Inflammatory macrophage treated with lipopolysaccharide for 1 hour (primary cell): ENCODE data around the gene NBEAL2.

Experiments
- DNase-seq, 2 donors: peaks; one replicate each; pipeline ENCODE4 v3.0.0-alpha.2; 2020 to 2022

Gene NBEAL2

GRCh38 chr3:46943237-46944187 lies 36.0 kb upstream of the NBEAL2 start:
- no peak for DNase-seq

DNA sequence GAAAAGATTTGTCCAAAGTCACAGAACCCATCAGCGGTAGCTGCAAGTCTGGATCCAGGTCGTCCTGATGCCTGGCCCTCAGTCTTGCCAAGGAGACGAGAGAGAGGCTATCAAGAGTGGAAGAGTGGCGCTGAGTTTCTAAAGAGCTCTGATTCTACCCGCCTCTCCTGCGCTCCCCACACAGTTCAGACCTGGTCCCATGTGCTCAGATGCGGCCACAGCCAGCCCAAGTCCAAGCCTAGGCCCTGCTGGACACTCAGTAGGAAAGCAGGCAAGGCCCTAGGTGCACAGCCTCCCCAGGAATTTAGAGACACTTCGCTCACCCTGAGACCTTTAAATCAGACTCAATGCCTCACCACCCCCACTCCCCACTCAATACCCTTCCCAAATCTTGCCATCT lies 35.3 kb upstream of the NBEAL2 start:
- DNase-seq, result no peak

GRCh38 chr3:46946416-46946815 lies 33.0 kb upstream of the NBEAL2 start:
- DNase-seq, result peak in 1 of 2 donors; percentile 39

GRCh38 chr3:46946856-46947545 lies 32.5 kb upstream of the NBEAL2 start:
- no peak for DNase-seq

DNA sequence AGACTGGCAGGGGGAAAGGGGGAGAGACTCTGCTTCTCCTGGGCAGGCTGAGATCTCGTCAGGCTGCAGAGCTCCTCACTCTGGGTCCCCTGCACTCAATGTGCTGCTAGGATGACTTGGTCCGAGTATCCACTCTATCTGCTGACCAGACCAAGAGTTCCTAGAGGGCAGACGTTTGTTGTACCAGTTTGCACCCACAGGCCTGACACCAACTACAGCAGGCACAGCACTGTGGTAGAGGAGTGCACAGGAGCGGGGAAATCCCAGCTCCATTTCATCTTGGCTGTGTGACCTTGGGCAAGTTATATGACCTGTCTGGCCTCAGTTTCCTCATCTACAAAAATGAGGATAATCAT lies 31.9 kb upstream of the NBEAL2 start:
- DNase-seq, result no peak

DNA sequence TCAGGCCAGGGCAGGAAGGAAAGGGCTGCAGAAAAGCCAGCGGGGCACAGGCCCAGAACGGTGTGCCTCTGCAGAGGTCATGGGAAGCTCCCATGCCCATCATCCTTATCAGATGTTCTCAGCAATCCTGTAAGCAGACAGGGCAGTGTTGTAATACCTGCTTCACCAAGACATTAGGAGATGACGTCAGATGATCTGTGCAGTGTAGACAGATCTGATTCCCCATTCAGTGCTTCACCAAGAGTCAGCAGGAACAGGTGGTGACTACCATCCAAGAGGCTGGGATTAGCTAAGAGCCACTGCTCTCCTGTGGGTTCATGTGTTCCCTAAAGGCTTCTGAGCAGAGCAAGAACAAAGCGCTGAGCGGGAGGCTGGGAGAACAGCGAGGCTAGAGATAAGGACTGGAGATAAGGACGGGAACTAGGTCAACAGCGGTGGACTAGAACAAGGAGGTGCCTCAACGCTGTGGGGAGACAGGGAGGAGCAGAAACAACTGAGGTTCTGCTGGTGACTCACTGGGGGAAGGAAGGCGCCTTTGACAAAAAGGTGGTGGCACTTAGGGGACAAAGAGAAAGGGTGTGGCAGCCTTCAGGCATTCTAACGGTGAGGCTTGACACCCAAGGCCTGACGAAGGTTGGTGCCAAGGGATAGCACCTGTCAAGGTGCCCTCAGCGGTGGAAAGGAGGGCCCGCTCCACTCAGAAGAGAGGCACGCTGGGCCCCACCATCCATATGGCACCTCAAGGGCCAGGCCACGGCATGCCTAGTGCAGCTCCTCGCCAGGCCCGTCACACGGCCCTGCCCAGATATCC lies 31.3 kb upstream of the NBEAL2 start:
- DNase-seq, result peak; percentile 58 to 93

GRCh38 chr3:46948830-46949671 lies 30.4 kb upstream of the NBEAL2 start:
- DNase-seq, result peak; percentile 81 to 90

DNA sequence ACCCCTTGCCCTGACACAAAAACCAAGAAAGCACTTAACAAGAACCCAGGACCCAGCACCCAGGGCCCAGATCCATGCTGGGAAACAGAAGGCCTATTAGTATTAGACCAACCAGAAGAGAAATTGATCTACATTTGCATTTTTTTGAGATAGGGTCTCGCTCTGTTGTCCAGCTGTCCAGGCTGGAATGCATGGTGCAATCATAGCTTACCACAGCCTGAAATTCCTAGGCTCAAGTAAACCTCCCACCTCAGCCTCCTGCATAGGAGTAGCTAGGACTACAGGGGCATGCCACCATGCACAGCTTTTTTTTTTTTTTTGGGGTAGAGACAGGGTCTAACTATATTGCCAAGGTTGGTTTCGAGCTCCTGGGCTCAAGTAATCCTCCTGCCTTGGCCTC lies 29.3 kb upstream of the NBEAL2 start:
- DNase-seq, result no peak

DNA sequence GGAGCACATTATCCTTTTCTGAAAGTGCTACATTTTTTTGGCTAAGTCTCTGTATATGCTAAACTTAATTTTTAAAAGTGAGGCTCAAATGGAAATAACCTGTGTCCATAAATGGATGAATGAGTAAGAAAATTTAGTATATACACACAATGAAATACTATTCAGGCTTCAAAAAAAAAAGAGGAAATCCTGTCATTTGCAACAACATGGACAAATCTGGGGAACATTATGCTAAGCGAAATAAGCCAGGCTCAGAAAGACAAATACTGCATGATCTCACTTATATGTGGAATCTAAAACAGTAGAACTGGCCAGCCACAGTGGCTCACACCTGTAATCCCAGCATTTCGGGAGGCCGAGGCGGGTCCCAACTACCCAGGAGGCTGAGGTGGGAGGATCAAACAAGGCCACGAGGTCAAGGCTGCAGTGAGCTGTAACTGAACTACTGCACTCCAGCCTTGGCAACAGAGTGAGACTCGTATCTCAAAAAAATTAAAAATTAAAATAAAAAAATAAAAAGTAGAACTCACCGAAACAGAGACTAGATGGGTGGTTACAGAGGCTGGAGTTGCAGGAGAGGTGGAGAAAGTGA lies 28.7 kb upstream of the NBEAL2 start:
- DNase-seq, result peak in 1 of 2 donors; percentile 56

GRCh38 chr3:46952813-46953212 lies 26.7 kb upstream of the NBEAL2 start:
- no peak for DNase-seq

DNA sequence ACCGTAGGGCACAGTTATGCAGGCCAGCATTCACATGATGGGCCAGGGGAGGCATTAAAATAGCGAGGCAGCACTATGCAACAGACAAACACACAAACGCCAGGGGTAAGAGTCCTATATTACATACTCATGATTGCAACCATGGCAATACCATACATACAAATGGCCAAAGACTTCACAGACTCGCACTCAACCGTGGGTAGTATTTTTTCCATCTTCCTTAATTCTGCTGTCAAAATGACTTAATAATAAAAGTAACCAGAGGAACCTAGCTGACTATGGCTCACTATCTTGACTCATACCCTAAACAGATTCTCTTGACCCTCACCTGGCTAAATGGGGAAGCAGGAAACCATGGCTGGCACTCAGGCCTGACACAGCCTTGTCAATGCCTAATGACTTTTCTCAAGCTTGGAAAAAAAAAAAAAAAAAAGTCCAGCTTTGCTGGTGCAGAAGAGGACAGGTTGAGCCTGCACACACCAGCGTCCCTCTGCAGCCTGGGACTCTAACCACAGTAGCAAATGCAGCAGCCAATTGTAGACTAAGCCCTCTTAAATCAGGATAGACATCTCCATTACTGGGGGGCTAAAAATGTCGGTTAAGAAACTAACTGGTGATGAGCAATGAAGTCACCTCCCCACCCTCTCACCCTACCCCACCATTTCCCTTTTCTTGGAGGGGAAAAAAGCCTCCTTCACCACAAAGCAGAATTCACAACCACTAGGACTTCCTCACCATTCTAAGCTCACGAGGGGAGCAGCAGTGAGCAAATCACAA lies 26.0 kb upstream of the NBEAL2 start:
- DNase-seq, result peak; percentile 78 to 82

DNA sequence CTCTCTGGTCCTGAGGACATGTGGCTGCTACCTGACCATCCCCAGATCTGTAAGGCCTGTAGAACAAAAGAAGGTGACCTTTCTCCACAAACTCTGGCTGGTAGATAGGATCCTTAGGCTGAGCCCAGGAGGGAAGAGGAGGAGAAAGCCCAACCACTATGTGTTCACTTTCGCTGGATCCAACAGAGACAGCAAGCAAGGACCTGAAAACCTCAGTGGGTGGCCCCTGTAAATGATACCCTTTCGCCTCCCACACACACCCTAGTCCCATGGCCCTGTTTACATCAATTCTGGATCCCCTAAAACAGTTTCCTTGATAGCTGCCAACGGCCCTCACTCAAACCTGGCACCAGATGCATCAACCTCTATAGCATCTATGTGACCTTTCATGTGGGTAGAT lies 25.3 kb upstream of the NBEAL2 start:
- no peak for DNase-seq

- DNase-seq, result no peak
Observed at GRCh38 chr3:46955157-46955556, 24.3 kb upstream of the NBEAL2 start.

- no peak for DNase-seq
Observed at GRCh38 chr3:46955801-46956259, 23.6 kb upstream of the NBEAL2 start.

DNA sequence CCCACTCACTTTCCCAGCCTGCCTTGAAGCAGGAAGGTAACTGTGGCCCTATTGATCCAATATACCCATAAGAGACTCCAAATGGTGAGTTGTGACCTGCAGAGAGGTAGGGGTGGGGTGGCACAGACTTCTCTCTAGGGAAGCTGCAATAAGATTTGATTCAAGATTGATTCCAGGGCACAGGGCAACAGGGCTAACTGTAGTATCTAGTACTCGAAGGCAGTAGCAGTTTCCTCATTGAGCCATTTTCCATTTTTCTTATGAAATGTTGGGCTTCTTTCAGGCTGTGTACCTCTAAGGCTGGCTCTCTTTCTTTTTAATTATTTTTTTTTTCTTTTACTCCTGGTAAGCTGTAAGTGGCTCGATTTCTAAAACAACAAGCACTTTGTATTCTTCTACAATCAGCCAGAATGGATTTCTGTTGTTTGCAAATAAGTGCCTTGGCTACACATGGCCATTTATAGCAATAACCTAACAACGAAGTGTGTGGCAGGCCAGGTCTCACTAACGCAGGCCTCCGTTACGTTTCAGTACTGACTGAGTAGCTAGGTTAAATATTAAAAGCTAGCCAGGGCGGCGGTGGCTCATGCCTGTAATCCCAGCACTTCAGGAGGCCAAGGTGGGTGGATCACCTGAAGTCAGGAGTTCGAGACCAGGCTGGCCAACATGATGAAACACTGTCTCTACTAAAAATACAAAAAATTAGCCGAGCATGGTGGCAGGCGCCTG lies 22.2 kb upstream of the NBEAL2 start:
- peak; percentile 52 to 63 for DNase-seq

GRCh38 chr3:46958467-46959160 lies 20.9 kb upstream of the NBEAL2 start:
- DNase-seq, result no peak

GRCh38 chr3:46959161-46959511 lies 20.3 kb upstream of the NBEAL2 start:
- DNase-seq, result peak in 1 of 2 donors; percentile 79

GRCh38 chr3:46960081-46960701 lies 19.3 kb upstream of the NBEAL2 start:
- peak; percentile 63 to 81 for DNase-seq

GRCh38 chr3:46960835-46961234 lies 18.6 kb upstream of the NBEAL2 start:
- DNase-seq, result no peak
